Prostate gland (tissue), 2 donors: ENCODE data around the gene TWSG1.

Experiments
- CTCF ChIP-seq, 4 experiments: fragments of 200-600 bp in 2 of 4; fragments of 450-650 bp in 2 of 4; sonication (generic) in 2 of 4; IDR thresholded peaks; 1 replicate in 3 of 4; 2 replicates in 1 of 4; pipeline ENCODE4 v1.5.1; 2016 to 2019; ENCODE audit warnings: antibody characterized with exemption in 4 of 4, mild to moderate bottlenecking in 2 of 4, moderate library complexity in 2 of 4
- POLR2A ChIP-seq: fragments of 450-650 bp; IDR thresholded peaks from one replicate; pipeline ENCODE4 v1.6.1; 2016; ENCODE audit warnings: antibody characterized with exemption, mild to moderate bottlenecking

DNA sequence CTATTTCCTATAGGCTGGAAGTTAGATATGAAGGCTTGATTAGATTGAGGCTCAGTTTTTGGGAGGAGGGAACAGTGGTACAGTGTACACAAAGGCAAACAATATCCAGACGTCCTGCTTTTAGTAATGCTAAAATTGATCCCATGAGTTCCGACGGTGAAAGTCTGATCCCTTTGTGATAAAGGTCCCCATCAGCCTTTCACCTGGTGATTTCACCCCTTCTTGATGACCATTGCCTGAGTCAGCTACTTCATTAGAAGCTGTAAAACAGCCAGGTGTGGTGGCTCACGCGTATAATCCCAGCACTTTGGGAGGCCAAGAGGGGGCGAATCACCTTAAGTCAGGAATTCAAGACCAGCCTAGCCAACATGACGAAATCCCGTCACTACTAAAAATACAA lies 29.7 kb downstream of the TWSG1 start:
- no peak for TF ChIP-seq CTCF (IDR thresholded peaks at IDR 0.05)
- no peak for TF ChIP-seq POLR2A
